Astrocyte (in vitro differentiated cells and primary cell): ENCODE measurements around the gene JUN.

Experiments used
- EZH2 ChIP-seq: IDR thresholded peaks from 2 replicates; pipeline ENCODE4 v1.6.1; 2012; ENCODE audit warnings: mild to moderate bottlenecking, low read length, inconsistent platforms; ENCODE audit not compliant: insufficient read depth
- TF ChIP-seq, protein P1 (sequence below): IDR thresholded peaks from 2 replicates; pipeline ENCODE4 v1.5.1; 2011; ENCODE audit warnings: low read depth, mild to moderate bottlenecking, inconsistent platforms, low read length, moderate library complexity; ENCODE audit not compliant: insufficient read depth

DNA sequence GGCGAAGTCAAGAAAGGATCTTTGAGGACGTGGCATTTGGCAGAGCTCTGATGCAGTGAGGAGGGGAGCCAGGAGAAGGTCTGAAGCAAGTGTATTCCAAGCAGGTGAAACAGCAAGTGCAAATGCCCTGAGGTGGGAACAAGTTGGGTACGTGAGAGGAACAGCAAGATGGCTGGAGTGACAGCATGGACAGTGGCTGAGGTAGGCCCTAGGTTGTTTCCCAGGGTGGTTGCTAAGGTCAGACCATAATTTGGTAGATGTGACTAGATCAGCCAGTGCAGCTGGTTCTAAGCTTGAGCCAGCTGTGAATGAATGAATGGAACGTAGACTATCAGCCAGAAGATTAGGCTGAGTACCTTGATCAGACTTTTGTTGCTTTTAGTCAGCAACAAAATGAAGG is 37.5 kb upstream of the JUN start:
- TF ChIP-seq, protein P1, sequence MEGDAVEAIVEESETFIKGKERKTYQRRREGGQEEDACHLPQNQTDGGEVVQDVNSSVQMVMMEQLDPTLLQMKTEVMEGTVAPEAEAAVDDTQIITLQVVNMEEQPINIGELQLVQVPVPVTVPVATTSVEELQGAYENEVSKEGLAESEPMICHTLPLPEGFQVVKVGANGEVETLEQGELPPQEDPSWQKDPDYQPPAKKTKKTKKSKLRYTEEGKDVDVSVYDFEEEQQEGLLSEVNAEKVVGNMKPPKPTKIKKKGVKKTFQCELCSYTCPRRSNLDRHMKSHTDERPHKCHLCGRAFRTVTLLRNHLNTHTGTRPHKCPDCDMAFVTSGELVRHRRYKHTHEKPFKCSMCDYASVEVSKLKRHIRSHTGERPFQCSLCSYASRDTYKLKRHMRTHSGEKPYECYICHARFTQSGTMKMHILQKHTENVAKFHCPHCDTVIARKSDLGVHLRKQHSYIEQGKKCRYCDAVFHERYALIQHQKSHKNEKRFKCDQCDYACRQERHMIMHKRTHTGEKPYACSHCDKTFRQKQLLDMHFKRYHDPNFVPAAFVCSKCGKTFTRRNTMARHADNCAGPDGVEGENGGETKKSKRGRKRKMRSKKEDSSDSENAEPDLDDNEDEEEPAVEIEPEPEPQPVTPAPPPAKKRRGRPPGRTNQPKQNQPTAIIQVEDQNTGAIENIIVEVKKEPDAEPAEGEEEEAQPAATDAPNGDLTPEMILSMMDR, result no peak
- no peak for TF ChIP-seq EZH2
